HG03342 (cell line): ENCODE data around the gene LRRC38.

Source experiments
- ATAC-seq: cut with Tn5 transposase; IDR thresholded peaks from one replicate; pipeline ENCODE4 v1.9.1; 2021; ENCODE audit warnings: mild to moderate bottlenecking, moderate library complexity; ENCODE audit not compliant: unreplicated experiment

The LRRC38 gene

GRCh38 chr1:13517193-13517812 is 3.5 kb upstream of the LRRC38 start:
- ATAC-seq: no peak

- ATAC-seq: no peak
These were observed 2.8 kb upstream of the LRRC38 start for GRCh38 chr1:13516606-13517005.

GRCh38 chr1:13514821-13515220 is 1.0 kb upstream of the LRRC38 start:
- ATAC-seq: no peak

- no peak for ATAC-seq
These were observed 524 bp downstream of the LRRC38 start for GRCh38 chr1:13513063-13513894.

- no peak for ATAC-seq
These were observed 1.3 kb downstream of the LRRC38 start for GRCh38 chr1:13512472-13512871.

GRCh38 chr1:13510499-13510898 is 3.3 kb downstream of the LRRC38 start:
- no peak for ATAC-seq

- no peak for ATAC-seq
These were observed 6.7 kb downstream of the LRRC38 start for GRCh38 chr1:13507075-13507474.

GRCh38 chr1:13505020-13505419 is 8.8 kb downstream of the LRRC38 start:
- ATAC-seq: no peak

GRCh38 chr1:13500806-13501205 is 13.0 kb downstream of the LRRC38 start:
- no peak for ATAC-seq

- no peak for ATAC-seq
These were observed 14.4 kb downstream of the LRRC38 start for GRCh38 chr1:13499422-13499821.

- no peak for ATAC-seq
These were observed 15.2 kb downstream of the LRRC38 start for GRCh38 chr1:13498553-13498952.

GRCh38 chr1:13495186-13495585 is 18.6 kb downstream of the LRRC38 start:
- ATAC-seq: no peak

- no peak for ATAC-seq
These were observed 19.1 kb downstream of the LRRC38 start for GRCh38 chr1:13494712-13495111.

GRCh38 chr1:13494025-13494424 is 19.8 kb downstream of the LRRC38 start:
- ATAC-seq: no peak

GRCh38 chr1:13492711-13493110 is 21.1 kb downstream of the LRRC38 start:
- no peak for ATAC-seq

GRCh38 chr1:13487957-13488356 is 25.8 kb downstream of the LRRC38 start:
- ATAC-seq: no peak

- ATAC-seq: no peak
These were observed 26.5 kb downstream of the LRRC38 start for GRCh38 chr1:13487143-13487868.

GRCh38 chr1:13483946-13484345 is 29.9 kb downstream of the LRRC38 start:
- no peak for ATAC-seq

GRCh38 chr1:13482600-13482999 is 31.2 kb downstream of the LRRC38 start:
- no peak for ATAC-seq

GRCh38 chr1:13479171-13479856 is 34.5 kb downstream of the LRRC38 start:
- ATAC-seq: no peak

GRCh38 chr1:13478692-13479091 is 35.1 kb downstream of the LRRC38 start:
- no peak for ATAC-seq
